ENCODE results near the gene APOBEC4. TPM values are rescaled to one million over a fixed set of nuclear protein-coding genes. Genes with fewer than 3 reads are reported as not detected.
A peak's percentile ranks its signal among the peaks of the same experiment; 100 is the strongest.

The APOBEC4 gene
- total and polyA plus RNA-seq, 2 experiments from 2014 or later, result not detected

- TF ChIP-seq, protein P1, sequence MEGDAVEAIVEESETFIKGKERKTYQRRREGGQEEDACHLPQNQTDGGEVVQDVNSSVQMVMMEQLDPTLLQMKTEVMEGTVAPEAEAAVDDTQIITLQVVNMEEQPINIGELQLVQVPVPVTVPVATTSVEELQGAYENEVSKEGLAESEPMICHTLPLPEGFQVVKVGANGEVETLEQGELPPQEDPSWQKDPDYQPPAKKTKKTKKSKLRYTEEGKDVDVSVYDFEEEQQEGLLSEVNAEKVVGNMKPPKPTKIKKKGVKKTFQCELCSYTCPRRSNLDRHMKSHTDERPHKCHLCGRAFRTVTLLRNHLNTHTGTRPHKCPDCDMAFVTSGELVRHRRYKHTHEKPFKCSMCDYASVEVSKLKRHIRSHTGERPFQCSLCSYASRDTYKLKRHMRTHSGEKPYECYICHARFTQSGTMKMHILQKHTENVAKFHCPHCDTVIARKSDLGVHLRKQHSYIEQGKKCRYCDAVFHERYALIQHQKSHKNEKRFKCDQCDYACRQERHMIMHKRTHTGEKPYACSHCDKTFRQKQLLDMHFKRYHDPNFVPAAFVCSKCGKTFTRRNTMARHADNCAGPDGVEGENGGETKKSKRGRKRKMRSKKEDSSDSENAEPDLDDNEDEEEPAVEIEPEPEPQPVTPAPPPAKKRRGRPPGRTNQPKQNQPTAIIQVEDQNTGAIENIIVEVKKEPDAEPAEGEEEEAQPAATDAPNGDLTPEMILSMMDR (IDR thresholded peaks at IDR 0.05; ENCODE audit: low read depth, low read length), result no peak
- Histone ChIP-seq H3K27ac (no peak overlapping the region), H3K4me1 (ENCODE audit: low read depth) (peaks cover 17% of the 10 kb centered on the region), H3K27me3 (no peaks in the 10 kb centered on the region), H3K36me3 (no peaks in the 10 kb centered on the region), H3K4me3 (no peak overlapping the region), H3K9me3 (ENCODE audit: low read depth) (no peaks in the 10 kb centered on the region)
- DNase-seq (ENCODE audit: low read depth in 1 of 2, low spot score in 1 of 2), result no peak
Measured at GRCh38 chr1:183645531-183645930, 7.6 kb downstream of the APOBEC4 start.

- Histone ChIP-seq H3K4me3 (no peak overlapping the region), H3K27me3 (no peaks in the 10 kb centered on the region), H3K9me3 (ENCODE audit: low read depth) (no peaks in the 10 kb centered on the region), H3K27ac (no peak overlapping the region), H3K4me1 (ENCODE audit: low read depth) (peaks cover 34% of the 10 kb centered on the region), H3K36me3 (no peaks in the 10 kb centered on the region)
- TF ChIP-seq, protein P1 (IDR thresholded peaks at IDR 0.05; ENCODE audit: low read depth, low read length), result no peak
- no peak for DNase-seq (ENCODE audit: low read depth in 1 of 2, low spot score in 1 of 2)
Measured at GRCh38 chr1:183642166-183642565, 10.9 kb downstream of the APOBEC4 start.

DNA sequence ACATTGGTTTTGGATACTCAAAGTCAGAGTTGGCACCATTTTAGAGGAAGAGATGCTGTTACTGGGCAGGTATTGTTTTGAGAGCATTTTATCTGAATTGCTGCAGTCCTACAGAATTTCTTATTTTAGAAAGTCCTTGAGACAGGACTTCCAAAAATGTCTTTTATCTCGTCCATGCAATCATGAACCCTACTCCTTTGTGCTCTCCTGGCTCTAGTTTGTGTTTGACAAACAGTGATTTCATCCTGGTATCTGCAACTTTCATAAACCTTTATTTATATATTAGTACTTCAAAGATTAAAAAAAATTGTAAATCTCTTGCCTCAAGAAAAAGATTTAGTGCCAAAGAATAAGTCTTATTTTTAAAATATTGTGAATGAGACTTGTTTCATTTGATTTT, 12.9 kb downstream of the APOBEC4 start:
- Histone ChIP-seq H3K27me3 (no peaks in the 10 kb centered on the region), H3K9me3 (ENCODE audit: low read depth) (no peaks in the 10 kb centered on the region), H3K4me1 (ENCODE audit: low read depth) (peaks cover 29% of the 10 kb centered on the region), H3K36me3 (no peaks in the 10 kb centered on the region), H3K27ac (peak overlapping the region; percentile 92), H3K4me3 (no peak overlapping the region)
- peak in 1 of 2 donors; percentile 44 for DNase-seq (ENCODE audit: low read depth in 1 of 2, low spot score in 1 of 2)
- TF ChIP-seq, protein P1 (IDR thresholded peaks at IDR 0.05; ENCODE audit: low read depth, low read length), result no peak

- Histone ChIP-seq H3K4me3 (no peak overlapping the region), H3K27ac (no peak overlapping the region), H3K4me1 (ENCODE audit: low read depth) (peaks cover 29% of the 10 kb centered on the region), H3K27me3 (no peaks in the 10 kb centered on the region), H3K36me3 (no peaks in the 10 kb centered on the region), H3K9me3 (ENCODE audit: low read depth) (no peaks in the 10 kb centered on the region)
- no peak for DNase-seq (ENCODE audit: low read depth in 1 of 2, low spot score in 1 of 2)
- TF ChIP-seq, protein P1 (IDR thresholded peaks at IDR 0.05; ENCODE audit: low read depth, low read length), result no peak
Measured at GRCh38 chr1:183638649-183639387, 14.3 kb downstream of the APOBEC4 start.

DNA sequence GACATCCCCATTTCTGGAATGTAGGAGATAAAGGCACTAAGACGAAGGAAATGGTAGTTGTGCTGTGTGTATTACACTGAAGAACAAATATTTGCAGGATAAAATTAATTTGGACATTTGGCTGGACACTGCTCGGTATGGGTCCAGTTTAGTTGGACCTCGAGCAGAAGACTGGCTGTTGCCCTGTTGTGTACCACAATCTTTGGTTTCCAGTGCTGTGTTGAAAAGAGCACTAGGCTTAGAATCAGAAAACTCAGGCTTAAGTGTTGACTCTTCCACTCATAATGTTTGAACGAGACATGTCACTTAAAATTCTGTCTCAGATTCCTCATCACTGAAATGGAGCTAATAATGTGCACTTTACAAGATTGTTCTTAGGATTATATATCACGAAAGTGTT, 16.3 kb downstream of the APOBEC4 start:
- TF ChIP-seq, protein P1 (IDR thresholded peaks at IDR 0.05; ENCODE audit: low read depth, low read length), result no peak
- Histone ChIP-seq H3K27me3 (no peaks in the 10 kb centered on the region), H3K9me3 (ENCODE audit: low read depth) (no peaks in the 10 kb centered on the region), H3K36me3 (no peaks in the 10 kb centered on the region), H3K4me3 (peak overlapping the region; percentile 68), H3K4me1 (ENCODE audit: low read depth) (peaks cover 46% of the 10 kb centered on the region), H3K27ac (peak overlapping the region; percentile 42)
- no peak for DNase-seq (ENCODE audit: low read depth in 1 of 2, low spot score in 1 of 2)
